ENCODE measurements around the gene DLAT.
A peak's percentile ranks its signal among the peaks of the same experiment; 100 is the strongest.

Gene DLAT

DNA sequence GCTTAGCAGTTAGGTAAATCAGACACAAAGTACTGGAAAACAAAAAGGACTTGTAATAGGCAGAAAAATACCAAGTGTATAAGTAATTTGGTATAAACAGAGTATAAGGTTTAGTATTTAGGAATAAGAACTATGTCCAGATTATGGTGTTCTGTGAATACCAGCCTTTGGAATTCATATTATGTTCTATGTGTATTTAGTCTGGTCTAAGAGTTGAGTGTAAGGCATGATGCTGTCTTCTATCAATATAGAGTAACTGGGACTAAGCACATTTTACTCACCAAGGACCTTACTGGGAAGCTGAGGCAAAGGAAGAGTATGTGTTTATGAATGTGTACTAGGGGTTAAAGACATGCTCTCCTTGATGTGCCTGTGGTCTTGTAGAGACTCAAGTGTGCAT lies 71.0 kb downstream of the DLAT start:
- TF ChIP-seq, protein P1, sequence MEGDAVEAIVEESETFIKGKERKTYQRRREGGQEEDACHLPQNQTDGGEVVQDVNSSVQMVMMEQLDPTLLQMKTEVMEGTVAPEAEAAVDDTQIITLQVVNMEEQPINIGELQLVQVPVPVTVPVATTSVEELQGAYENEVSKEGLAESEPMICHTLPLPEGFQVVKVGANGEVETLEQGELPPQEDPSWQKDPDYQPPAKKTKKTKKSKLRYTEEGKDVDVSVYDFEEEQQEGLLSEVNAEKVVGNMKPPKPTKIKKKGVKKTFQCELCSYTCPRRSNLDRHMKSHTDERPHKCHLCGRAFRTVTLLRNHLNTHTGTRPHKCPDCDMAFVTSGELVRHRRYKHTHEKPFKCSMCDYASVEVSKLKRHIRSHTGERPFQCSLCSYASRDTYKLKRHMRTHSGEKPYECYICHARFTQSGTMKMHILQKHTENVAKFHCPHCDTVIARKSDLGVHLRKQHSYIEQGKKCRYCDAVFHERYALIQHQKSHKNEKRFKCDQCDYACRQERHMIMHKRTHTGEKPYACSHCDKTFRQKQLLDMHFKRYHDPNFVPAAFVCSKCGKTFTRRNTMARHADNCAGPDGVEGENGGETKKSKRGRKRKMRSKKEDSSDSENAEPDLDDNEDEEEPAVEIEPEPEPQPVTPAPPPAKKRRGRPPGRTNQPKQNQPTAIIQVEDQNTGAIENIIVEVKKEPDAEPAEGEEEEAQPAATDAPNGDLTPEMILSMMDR (IDR thresholded peaks at IDR 0.05; ENCODE audit: low read depth, low read length): no peak
- no peak overlapping the region for H3K4me3 ChIP-seq (replicated peaks in 1 of 2; ENCODE audit: low read depth in 2 of 2, low read length in 2 of 2)
- no peak for DNase-seq (ENCODE audit: low read depth in 2 of 2)

DNA sequence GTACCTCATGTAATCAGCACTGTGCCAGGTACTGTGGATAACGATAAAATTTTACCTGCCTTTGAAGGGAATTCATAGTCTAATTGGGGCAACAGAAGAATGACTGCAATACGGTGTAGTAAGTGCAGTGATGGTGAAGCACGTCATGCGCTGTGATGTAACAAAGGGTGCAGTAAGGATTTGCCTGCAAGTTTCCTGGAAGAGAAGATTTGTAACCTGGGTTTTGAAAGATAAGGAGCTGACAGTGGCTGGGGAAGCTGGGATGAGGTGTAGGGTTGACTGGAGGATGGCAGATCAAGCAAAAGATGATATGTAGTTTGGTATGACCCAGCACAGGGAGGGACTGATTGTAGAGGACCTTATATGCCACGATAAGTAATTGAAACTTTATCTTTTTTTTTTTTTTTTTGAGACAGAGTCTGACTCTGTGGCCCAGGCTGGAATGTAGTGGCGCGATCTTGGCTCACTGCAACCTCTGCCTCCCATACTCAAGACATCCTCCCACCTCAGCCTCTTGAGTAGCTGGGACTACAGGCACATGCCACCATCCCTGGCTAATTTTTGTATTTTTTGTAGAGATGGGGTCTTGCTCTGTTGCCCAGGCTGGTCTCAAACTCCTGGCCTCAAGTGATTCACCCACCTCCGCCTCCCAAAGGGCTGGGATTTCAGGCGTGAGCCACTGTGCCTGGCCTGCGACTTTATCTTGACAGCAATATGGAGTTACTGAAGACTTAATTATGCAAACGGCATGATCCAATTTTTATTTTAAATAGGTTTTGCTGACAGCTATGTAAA lies 72.7 kb downstream of the DLAT start:
- DNase-seq (ENCODE audit: low read depth in 2 of 2): no peak
- TF ChIP-seq, protein P1 (IDR thresholded peaks at IDR 0.05; ENCODE audit: low read depth, low read length): no peak
- no peak overlapping the region for H3K4me3 ChIP-seq (replicated peaks in 1 of 2; ENCODE audit: low read depth in 2 of 2, low read length in 2 of 2)

DNA sequence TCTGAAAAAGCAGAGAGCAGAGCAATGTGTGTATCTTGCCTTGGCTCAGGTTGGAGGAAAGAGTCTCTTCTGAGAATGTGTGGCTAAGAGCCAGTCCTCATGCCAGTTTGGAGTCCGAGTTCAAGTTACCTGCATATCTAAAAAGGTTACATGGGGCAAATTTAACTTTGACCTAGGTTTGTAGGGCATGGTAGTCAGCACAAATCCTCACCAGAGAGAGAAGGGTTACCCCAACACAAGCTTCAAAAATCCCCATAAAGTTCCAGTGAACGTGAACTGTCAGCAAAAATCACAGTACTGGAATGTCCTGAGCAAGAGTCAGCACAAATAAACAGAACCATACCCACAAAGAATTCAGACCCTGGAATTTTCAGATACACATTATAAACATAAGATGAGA lies 75.3 kb downstream of the DLAT start:
- TF ChIP-seq, protein P1 (IDR thresholded peaks at IDR 0.05; ENCODE audit: low read depth, low read length): no peak
- DNase-seq (ENCODE audit: low read depth in 2 of 2): peak; percentile 4 to 19
- H3K4me3 ChIP-seq (replicated peaks in 1 of 2; ENCODE audit: low read depth in 2 of 2, low read length in 2 of 2): no peak overlapping the region

DNA sequence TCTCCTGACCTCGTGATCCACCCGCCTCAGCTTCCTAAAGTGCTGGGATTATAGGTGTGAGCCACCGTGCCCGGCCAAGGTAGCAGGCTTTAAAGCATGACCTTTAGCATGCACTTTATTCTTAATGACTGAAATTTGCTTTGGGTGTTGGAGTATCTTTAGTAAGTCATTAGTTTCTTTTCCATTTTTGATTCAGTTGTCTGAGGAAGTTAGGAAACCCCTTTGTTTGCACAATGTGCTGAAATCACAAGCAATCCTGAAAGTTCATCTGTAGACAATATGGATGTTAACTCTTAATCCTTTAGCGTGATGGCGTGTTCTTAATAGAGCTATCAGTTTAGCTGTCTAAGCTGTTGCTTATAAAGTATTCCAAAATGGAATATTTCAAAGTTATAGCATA lies 78.2 kb downstream of the DLAT start:
- no peak for DNase-seq (ENCODE audit: low read depth in 2 of 2)
- no peak overlapping the region for H3K4me3 ChIP-seq (replicated peaks in 1 of 2; ENCODE audit: low read depth in 2 of 2, low read length in 2 of 2)
- TF ChIP-seq, protein P1 (IDR thresholded peaks at IDR 0.05; ENCODE audit: low read depth, low read length): no peak

DNA sequence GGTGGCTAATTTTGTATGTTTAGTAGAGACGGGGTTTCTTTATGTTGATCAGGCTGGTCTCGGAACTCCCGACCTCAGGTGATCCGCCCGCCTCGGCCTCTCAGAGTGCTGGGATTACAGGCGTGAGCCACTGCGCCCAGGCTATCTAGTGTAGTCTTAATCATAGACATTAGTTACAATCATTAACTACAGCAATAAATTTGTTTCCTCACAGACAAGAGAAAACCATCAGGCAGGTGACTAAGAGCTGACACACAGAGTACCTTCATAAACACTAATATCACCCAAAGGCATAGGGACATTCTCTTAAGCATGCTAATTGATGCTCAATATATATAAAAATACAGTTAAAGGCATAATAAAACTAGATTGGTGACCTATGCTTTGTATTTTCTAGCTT lies 80.9 kb downstream of the DLAT start:
- H3K4me3 ChIP-seq (replicated peaks in 1 of 2; ENCODE audit: low read depth in 2 of 2, low read length in 2 of 2): no peak overlapping the region
- DNase-seq (ENCODE audit: low read depth in 2 of 2): no peak
- TF ChIP-seq, protein P1 (IDR thresholded peaks at IDR 0.05; ENCODE audit: low read depth, low read length): no peak

All from cardiac fibroblast (primary cell).